Prostate gland (tissue), 2 donors: ENCODE data around the gene KRTAP5-7.

ENCODE experiments used
- POLR2AphosphoS5 ChIP-seq: sonication (generic); formaldehyde crosslinking; IDR thresholded peaks from one replicate; pipeline ENCODE4 v1.6.1; 2017; ENCODE audit warnings: antibody characterized with exemption
- TF ChIP-seq, protein P1 (sequence below), 4 experiments: fragments of 200-600 bp in 2 of 4; fragments of 450-650 bp in 2 of 4; sonication (generic) in 2 of 4; IDR thresholded peaks; 1 replicate in 3 of 4; 2 replicates in 1 of 4; pipeline ENCODE4 v1.5.1; 2016 to 2019; ENCODE audit warnings: antibody characterized with exemption in 4 of 4, mild to moderate bottlenecking in 2 of 4, moderate library complexity in 2 of 4

DNA sequence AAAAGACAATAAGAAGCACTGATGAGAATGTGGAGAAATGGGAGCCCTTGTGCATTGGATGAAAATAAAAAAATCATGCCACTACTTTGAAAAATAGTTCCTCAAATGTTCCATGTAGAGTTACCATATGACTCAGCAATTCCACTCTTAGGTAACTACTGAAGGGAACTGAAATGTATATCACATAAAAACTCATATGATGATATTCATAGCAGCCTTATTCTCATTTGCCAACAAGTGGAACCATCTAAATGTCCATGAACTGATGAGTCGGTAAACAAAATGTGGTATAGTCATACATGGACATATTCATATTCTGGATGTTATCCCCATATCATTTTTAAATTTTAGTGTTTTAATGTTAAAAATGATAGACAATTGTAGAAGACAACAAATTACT is 24.6 kb downstream of the KRTAP5-7 start:
- TF ChIP-seq POLR2AphosphoS5 = no peak
- TF ChIP-seq, protein P1, sequence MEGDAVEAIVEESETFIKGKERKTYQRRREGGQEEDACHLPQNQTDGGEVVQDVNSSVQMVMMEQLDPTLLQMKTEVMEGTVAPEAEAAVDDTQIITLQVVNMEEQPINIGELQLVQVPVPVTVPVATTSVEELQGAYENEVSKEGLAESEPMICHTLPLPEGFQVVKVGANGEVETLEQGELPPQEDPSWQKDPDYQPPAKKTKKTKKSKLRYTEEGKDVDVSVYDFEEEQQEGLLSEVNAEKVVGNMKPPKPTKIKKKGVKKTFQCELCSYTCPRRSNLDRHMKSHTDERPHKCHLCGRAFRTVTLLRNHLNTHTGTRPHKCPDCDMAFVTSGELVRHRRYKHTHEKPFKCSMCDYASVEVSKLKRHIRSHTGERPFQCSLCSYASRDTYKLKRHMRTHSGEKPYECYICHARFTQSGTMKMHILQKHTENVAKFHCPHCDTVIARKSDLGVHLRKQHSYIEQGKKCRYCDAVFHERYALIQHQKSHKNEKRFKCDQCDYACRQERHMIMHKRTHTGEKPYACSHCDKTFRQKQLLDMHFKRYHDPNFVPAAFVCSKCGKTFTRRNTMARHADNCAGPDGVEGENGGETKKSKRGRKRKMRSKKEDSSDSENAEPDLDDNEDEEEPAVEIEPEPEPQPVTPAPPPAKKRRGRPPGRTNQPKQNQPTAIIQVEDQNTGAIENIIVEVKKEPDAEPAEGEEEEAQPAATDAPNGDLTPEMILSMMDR (IDR thresholded peaks at IDR 0.05) = no peak
